NCI-H446 treated with DMSO at 0.1 percent for 48 hours (cell line): Measurements from ENCODE around the gene PFKFB2.
"Not testable (repeated sequence)": the region's sequence is repeated elsewhere in the genome, so short reads cannot be mapped to it uniquely, and the experiment has no call there.

ENCODE experiments used
- DNase-seq: peaks from one replicate; lab custom pipeline; 2025; lab: John Stamatoyannopoulos, UW

The PFKFB2 gene

DNA sequence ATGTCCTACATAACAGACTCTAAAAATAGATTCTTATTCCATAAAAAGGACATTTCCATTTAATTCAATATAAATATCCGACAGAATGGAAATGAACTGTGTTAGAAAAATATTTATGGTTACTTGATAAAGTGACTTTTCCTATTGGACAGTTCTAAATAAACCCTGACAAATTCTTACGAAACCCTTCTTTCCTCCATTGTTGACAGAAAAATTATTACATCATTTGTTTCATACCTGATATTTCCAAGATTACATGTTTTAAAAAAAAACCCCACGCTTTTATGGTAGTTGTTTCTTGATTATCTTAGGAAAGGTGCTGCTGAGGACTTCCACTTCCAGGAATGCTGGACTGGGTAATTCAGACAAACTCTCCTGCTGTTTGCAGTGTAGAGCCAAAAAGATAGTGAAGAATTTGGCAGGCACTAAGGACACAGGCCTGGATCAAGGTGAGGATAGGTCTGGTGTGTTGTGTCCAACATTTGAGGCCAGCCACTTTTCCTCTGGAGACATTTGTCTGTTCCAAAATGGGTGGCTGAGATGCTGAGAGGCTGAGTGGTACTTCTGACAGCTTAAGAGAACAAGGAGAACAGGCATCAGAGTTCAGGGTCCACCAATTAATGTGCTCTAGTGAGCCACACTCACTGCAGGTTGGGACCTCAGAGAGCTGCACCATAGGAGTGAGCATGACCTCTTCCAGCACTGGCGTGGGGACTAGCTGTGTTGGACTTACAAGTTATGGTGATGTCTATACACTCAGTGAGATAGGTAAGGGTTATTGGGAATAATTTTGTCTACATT, 13.5 kb upstream of the PFKFB2 start:
- no peak for DNase-seq

DNA sequence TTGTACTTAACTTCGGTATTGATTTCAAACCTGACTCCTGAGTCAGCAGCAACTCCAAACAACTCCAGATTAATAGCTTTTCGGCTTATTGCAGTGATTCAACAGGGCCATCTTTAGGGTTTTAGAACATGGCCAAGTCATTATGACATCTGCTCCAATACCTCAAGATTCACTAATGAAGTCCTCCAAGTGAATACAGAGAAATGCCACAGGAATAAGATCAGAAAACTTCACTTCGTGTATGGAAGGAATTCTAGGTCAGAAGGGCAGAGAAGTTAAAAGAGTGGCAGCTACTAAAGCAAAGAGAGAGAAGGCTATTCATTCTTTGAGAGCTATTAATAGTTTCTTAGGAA, 12.9 kb upstream of the PFKFB2 start:
- DNase-seq, result no peak

DNA sequence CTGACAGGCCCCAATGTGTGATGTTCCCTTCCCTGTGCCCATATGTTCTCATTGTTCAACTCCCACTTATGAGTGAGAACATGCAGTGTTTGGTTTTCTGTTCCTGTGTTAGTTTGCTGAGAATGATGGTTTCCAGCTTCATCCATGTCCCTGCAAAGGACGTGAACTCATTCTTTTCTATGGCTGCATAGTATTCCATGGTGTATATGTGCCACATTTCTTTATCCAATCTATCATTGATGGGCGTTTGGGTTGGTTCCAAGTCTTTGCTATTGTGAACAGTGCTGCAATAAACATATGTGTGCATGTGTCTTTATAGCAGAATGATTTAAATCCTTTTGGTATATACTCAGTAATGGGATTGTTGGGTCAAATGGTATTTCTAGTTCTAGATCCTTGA, 11.7 kb upstream of the PFKFB2 start:
- not testable (repeated sequence) for DNase-seq

DNA sequence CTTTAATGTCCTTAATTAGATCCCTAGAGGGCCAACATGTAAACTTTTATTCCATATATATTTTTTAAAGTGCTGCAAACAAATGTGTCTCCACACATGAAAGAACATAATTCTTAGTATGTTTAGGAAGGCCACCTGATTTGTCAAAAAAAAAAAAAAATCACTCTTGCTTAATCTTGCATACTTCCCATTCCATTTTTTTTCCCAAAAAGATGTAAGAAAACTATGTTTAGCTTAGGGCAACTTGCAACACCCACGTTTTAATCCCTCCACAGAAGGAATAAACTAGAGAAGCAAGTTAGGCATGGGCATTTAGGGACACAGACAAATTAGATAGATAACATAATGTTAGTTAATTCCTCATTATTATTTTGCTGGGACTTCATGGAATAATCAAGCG, 7.6 kb upstream of the PFKFB2 start:
- no peak for DNase-seq

DNA sequence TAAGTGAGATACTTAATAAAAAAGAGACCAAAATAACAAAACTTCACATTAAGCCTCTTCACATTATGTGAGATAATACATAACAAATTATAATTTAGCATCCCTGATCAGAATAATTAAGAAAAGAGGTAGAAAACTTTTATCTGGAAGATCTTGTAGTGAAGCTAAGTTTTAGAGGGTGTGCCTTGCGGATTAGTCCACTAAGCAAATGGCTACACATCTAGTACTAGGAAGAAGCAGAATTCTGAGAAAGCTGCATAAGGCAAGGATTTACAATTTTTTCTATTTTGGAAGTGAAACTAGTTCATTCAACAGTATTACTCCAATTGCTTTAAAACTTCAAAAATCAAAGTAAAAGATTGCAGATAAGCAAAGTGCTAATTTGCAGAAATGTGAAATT, 5.6 kb upstream of the PFKFB2 start:
- DNase-seq, result no peak

DNA sequence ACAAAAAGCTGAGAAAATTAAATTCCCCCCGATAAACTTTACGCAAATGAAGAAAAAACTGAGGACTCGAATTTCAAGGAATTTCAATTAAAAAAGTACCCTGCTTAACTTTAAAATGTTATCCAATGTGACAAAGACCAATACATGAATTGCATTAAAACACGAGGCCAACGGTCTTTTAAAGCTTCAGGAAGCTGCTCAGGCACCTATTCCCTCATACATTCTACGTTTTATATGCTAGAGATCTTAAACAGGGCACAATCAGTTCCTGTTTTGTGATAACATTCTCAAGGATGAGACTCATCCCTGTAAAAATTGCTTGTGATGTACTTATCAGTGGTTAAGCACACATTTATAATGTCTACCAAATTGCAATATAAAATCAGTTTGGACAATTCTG, 5.0 kb upstream of the PFKFB2 start:
- DNase-seq, result no peak

DNA sequence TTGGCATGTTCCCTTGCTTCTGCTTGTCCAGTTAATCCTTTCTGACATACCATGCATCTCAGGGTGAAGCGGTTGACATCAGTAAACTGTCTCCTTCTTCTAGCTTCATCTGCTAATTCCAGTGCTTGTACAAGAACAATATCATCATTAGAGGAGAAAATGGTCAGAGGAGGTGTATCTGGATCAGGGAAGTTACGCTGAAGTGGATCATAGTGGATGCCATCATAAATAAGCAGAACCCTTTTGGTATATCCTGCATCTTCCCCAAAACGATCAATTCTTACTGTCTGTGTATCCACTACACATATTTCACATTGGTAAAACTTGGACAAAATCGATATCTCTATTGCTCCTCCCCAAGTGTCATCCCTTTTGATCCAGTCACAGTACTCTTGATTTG, 4.0 kb upstream of the PFKFB2 start:
- DNase-seq, result no peak

DNA sequence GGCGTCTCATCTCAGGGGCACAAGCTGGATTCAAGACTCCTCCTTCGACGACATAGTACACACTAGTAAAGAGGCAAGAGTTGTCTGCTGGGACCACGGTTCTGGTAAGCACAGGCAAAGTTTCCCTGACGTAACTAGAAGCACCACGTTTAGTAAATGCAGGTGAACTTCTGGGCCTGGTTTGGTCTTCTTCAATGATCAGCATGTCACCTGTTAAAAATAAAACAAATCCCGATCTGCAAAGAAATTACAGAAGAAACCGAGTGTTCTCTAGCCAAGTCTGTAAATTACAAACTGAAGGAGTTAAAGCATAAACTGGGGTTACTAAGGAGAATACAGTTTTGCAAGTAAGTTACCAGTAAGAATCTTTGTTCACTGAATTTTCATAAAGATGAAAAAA, 3.6 kb upstream of the PFKFB2 start:
- no peak for DNase-seq

DNA sequence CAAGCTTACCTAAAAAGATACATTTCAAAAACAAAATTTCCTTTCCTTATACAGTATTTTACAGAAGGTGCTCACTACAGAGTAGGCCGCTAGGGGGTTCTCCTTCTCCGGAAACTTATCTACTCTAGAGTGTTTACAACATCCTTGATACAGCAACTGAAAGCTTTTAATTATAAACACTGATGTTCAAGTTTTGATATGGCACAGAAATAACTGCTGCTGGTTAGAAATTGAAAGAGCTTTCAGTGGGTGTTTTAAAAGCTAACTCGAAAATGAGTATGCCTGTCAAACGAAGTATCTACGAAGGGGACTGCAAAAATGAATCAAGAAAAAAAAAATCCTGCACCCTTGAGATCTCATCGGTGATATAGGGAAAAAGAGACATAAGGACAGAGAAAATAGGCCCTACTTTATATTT, 3.1 kb upstream of the PFKFB2 start:
- DNase-seq, result peak; percentile 15

DNA sequence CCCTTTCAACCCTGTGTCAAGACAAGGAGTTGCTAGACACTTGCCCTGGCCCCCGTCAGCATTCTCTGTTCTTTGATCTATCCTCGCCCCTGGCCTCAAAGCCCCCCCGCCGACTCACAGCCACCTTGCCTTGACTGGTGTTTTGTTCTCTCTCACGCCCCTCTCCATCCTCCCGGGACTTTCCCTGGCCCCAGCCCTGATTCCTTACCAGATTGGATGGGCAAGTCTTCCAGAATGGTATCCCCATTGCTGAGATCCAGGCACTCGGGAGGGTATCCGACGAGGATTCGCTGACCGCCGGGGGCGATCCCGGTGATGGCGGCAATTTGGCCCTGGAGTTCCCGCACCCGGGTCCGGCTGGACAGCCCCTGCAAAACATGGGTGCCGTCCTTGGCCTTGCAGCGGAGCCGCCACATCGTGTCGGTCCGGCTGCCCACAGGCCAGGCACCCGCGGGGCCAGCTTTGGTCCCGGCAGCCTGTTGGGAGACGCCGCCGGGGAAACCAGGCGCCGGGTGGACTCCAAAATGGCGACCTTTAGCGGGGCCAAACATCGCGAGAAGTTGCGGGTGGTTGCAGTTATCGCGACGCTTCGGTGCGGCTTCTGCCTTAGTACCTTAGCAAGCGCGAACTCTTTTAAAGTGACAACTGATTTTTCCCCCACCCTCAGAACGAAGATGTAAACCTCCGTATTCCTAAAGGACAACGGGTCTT, 2.4 kb upstream of the PFKFB2 start:
- peak; percentile 88 for DNase-seq

DNA sequence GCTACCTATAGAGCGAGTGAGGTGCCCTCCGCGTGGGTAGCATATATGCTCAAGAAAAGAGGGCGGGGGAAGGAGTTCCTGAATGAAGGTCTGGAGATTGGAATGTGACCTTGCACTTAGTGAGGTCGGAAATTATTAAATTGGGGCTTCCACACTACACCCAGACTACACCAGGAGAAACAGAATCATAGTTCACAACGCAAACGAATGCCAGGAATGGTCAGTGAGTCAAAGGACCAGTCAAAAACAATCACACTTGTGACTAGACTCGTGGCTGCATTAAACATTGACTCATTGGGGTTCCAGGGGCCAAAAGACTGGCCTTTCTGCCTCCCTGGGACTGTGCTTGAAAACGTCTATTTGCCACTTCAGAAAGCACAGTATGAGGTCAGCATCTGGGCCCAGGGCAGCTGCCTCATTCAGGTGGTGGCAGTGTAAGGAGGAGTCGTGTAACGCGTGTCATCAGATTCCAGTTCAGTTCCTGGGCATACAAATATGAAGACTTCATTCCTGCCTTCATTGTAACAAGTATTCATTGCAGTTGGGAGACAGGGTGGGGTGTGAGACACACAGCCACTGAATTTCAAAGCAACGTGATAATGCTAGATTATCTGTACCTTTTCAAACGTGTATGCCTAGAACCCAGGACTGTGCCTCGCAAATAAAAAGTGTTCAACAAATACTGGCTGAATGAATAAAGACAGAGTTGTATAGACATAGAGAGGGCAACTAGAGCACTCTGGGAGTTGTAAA, 1.7 kb upstream of the PFKFB2 start, which contains the start of gene YOD1:
Gene YOD1, minus strand, starts transcription at position 18 of the 753 bp plus-strand sequence. CDS start 178 bp downstream, outside the sequence.
- no peak for DNase-seq

DNA sequence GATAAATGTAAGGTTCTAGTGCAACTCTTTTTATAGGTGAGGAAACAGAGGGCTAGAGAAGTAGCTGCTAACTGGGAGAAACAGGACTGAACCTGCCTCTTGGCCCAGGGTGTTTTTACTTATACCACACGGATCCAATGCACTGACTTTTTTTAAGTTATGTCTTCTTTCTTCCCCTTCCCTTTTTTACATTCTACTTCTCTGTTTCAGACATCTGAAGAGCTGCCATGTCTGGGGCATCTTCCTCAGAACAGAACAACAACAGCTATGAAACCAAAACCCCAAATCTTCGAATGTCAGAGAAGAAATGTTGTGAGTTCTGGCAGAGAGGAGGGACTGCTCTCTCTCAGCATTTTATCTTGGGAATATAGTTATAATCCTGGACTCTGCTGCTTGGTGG, 1.4 kb downstream of the PFKFB2 start:
- DNase-seq, result no peak

DNA sequence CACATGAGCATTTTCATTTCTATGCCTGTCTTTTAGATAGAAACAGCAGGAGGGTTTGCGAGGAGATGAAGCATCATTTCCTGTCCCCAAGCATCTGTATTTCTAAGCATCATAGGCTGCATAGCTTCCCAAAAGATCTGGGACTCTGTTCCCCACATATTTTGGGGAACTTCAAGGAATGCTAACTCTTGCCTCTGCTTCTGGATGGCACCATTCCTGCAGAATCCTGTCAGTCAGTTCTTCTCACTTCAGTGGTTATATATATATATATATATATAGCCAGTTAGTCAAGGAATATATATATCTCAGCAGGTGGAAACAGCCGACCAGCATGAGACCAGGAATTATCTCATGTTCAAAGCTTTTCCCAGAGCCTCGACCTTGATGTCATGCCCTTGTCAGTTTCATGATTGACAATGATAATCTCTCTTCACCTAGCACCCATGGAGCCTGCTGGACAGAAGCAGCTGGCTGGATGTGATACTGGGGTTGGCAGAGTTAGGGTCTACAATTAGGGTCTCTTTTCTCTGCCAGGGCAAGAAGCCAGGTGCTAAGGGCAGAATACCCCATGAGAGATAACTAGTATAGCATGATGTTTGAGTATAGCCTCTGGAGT, 2.4 kb downstream of the PFKFB2 start:
- no peak for DNase-seq

DNA sequence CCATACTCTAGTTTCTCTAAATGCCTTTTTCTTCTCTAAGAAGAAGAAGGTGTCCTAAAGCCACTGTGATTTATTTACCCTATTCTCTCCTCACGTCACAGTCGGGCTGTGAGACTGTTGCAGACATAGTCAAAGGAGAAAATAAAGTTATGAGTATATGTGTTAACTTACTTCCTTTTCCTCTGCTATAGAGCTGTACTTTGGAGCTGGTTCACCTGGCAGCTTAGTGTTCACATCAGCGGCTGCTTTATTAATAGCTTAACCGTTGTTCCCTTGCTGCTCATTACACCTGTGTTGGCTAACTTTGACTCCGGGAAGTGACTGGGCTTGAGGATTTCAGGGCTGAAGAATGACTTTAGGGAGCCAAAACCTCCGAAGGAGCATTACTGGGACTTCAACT, 3.6 kb downstream of the PFKFB2 start:
- DNase-seq, result no peak

DNA sequence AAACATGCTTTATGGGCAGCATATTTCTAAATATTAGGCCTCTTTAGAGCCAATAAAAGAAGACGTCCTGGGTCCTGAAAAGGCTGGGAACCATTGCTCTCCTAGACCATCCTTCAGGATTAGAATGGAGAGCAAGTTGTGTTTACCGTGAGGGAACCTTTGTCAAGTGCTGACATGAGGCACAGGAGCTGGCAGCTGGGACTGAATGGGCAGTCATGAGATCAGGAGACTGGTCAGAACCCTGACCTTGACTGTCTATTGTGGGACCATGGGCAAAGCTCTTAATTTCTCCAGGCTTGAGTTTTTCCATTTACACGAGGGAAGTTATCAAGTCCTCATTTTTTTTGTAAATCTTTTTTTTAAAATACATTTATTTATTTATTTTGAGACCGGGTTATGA, 5.2 kb downstream of the PFKFB2 start:
- no peak for DNase-seq

DNA sequence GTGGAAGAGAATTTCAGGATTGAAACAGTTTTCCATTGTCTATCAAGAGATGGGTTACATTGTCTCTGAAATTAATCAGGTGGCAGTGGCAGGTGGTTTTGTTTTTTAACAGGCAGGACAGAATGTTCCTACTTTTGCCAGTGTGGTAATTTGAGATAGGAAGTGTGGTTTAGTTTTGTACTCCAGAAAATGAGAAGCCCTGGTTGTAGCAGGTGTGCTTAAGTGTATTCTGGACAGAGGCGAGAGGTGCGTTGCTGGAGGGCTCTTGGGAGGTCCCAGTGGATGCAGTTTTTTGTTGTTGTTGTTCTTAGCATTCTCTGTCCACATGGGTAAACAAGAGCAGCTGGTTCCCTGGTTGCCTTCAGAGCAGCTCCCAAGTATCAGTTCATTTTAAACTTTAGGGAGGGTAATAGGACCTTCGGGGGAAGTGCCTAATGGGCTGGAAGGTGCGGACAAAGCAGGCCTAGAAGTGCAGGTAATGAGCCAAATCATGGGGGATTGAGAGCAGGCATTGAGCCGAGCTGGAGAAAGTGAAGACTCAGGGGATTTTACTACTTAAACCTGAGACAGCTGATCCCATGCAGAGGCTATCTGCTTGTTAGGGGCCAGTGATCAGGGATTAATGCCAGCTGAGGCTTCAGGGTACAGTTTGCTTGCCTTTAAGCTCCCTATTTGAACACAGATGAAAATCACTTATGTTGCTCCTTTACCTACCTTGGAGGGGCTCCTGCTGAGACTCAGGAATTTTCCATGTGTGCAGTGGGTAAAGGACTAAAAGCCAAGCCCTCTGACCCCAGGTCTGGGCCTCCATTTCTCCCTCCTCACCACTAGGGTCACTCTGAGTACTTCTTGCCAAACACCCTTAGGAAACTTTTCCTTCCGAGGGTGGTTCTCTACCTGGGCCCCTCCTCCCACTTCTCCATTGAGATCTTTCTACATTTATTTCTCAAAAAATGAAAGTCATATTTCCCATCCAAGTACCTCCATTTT, 6.1 kb downstream of the PFKFB2 start:
- no peak for DNase-seq

DNA sequence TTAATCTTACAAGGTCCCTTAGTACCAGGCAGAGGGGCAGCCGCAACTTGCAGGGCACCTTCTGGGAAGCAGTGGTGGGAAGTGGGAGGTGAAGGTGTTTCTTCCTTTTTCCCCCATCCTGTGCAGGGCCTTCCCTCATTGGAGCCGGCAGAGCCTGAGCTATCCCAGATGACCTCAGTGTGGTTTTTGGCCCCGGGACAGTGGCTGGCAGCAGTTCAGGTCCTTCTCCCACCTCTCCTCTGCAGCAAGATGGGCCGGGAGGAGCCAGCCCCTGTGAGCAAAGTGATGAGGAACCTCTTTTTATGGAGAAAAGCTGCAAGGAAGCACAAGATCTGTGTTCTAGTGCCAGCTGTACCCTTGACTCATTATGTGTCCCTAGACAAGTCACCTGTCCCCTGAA, 6.8 kb downstream of the PFKFB2 start:
- no peak for DNase-seq

DNA sequence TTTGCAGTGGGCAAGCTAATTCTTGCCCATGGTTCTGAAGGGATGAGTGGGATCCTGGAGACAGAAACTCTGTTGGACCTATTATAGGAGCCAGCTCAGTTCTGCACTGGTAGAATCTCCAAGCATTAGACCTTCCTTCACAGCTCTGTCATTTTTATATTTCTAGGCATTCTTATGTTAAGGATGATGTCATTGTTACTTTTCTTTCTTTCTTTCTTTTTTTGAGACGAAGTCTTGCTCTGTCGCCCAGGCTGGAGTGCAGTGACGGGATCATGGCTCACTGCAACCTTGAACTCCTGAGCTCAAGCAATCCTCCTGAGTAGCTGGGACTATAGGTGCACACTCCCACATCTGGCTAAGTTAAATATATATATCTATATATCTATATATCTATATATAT, 7.5 kb downstream of the PFKFB2 start:
- no peak for DNase-seq

DNA sequence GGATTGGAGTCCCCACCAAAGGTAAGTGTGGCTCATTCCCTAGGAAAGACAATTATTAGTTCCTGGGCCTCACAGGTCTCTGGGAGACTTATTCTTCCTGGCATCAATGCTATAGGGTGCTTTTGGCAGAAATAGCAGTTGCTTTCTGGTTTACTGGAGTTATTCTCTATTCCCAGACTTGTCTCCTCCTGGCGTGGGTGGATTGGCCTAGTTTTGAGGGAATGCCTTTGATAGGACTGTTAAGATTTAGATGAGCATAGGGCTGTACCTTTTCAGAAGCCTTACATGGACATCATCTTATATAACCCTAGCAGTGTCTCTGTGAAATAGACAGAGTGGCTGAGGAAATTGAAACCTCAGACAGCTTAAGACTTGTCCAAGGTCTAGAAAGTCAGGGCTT, 9.0 kb downstream of the PFKFB2 start:
- DNase-seq, result no peak

DNA sequence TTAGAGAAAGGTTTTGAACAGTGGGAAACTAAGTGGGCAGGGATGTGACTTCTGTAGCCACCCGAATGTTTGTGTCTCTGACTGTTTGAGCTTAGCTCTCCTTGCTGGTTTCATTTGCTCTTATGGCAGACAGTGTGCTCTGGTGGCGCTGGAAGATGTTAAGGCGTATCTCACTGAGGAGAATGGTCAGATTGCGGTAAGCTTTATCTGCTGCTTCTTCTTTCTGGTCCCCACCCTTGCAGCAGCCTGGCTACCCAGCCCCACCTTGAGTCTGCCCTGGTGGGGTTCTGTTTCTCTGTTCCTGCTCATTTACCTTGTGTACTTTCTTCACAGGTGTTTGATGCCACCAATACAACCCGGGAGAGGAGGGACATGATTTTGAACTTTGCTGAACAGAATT, 9.9 kb downstream of the PFKFB2 start:
- no peak for DNase-seq

DNA sequence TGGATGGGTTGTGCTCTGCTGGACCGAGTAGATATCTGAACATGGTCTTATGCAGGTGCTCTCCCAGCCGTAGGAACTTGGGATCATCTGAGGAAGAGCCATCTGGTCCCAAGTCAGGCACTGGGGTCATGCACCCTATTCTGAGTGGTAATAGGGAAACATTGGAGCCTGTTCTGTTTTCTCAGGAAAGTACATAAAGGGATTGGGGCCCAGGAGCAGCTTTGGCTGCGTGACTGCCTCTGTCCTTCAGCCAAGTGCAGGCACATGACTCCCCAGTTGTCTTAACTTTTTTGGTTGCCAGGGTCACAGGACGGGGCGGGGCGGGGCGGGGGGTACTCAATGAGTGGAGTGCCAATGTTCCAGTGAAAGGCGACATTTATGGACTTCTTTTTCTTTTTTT, 11.5 kb downstream of the PFKFB2 start:
- DNase-seq, result no peak
